Subcutaneous abdominal adipose tissue (tissue), 5 donors: ENCODE results near the gene SYNDIG1.

Source experiments
- H3K27ac ChIP-seq: one replicate; pipeline ENCODE4 v1.7.0; 2013; ENCODE audit warnings: low read depth, mild to moderate bottlenecking, inconsistent platforms, low read length, moderate library complexity
- H3K27me3 ChIP-seq, 5 donors: one replicate each; pipeline ENCODE4 v1.7.0; 2013; ENCODE audit warnings: low read length in 5 of 5, inconsistent platforms in 1 of 5; ENCODE audit not compliant: control insufficient read depth in 5 of 5, insufficient read depth in 4 of 5
- H3K36me3 ChIP-seq, 5 donors: one replicate each; pipeline ENCODE4 v1.7.0; 2013; ENCODE audit warnings: low read length in 5 of 5; ENCODE audit not compliant: control insufficient read depth in 5 of 5, insufficient read depth in 5 of 5
- H3K4me1 ChIP-seq, 5 donors: one replicate each; pipeline ENCODE4 v1.7.0; 2013; ENCODE audit warnings: low read length in 5 of 5, mild to moderate bottlenecking in 3 of 5, moderate library complexity in 1 of 5; ENCODE audit not compliant: control insufficient read depth in 5 of 5, insufficient read depth in 5 of 5
- H3K4me3 ChIP-seq, 5 donors: one replicate each; pipeline ENCODE4 v1.7.0; 2013; ENCODE audit warnings: low read length in 5 of 5, low read depth in 1 of 5
- H3K9ac ChIP-seq, 5 donors: one replicate each; pipeline ENCODE4 v1.7.0; 2013; ENCODE audit warnings: low read length in 5 of 5, mild to moderate bottlenecking in 4 of 5, moderate library complexity in 3 of 5
- H3K9me3 ChIP-seq, 5 donors: one replicate each; pipeline ENCODE4 v1.7.0; 2013; ENCODE audit warnings: low read length in 5 of 5; ENCODE audit not compliant: control insufficient read depth in 5 of 5
- donor health status: healthy.
- donor health status: healthy.
- donor health status: healthy.
- donor health status: healthy.
- donor health status: healthy.

SYNDIG1 gene

DNA sequence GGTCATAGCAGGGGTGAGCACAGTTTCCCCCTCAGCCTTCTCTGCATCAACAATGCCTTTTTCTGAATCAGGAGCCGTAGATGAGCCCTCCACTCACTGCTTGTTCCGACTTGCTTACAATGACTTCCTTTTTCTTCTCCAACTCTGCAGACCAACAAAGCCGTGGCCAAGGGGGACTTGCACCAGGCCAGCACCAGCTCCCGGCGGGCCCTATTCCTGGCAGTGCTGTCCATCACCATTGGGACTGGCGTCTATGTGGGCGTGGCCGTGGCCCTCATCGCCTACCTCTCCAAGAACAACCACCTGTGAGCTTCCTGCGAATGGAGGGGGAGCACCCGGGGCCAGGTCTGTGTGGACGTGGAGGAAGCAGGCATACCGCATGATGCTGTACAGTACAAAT lies 195.8 kb downstream of the SYNDIG1 start:
- no peaks in the 10 kb centered on the region for H3K36me3 ChIP-seq
- H3K4me3 ChIP-seq = no peak overlapping the region
- H3K4me1 ChIP-seq = no peaks in the 10 kb centered on the region
- no peak overlapping the region for H3K27ac ChIP-seq
- no peaks in the 10 kb centered on the region for H3K9me3 ChIP-seq
- H3K9ac ChIP-seq = no peak overlapping the region
- peaks cover 0 to 5% (median 0%) of the 10 kb centered on the region in 5 donors for H3K27me3 ChIP-seq

- Histone ChIP-seq H3K36me3 (no peaks in the 10 kb centered on the region), H3K27ac (no peak overlapping the region), H3K9me3 (no peaks in the 10 kb centered on the region)
These were observed 196.3 kb downstream of the SYNDIG1 start for GRCh38 chr20:24665741-24666191.

DNA sequence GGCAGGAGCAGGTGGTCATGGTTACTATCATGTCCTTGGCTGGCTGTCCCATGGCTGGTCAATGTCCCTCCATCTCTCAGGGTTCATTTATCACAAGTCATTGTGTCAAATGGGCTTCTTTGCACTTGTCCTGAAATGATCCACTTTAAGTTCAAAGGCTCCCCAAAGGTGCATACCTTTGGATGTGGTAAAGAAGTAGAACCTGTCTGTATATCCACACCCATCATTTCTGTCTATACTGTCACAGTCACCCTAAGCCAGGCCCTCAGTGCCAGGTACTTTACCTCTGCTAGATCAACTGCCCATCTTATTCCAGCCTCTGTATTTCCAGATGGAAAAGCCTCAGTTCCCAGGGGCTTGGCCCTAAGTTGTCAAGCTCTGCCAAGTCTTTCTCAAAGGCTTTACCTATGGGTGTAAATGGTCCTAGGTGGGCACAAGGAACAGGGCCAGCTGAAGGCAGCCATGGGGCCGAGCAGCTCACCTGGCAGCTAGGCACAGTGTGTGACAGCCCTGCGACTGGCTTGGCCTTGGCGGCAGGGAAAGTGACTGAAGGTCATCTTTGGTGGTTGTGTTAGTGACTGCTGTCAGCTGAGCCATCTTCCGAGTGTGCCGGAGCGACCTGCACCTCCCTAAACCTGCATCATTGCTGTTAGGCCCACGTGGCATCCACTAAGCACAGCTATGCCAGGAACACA lies 198.4 kb downstream of the SYNDIG1 start:
- H3K27ac ChIP-seq = no peak overlapping the region
- peaks cover 0 to 5% (median 0%) of the 10 kb centered on the region in 5 donors for H3K27me3 ChIP-seq
- H3K9me3 ChIP-seq = no peaks in the 10 kb centered on the region
- H3K4me1 ChIP-seq = no peaks in the 10 kb centered on the region
- H3K36me3 ChIP-seq = no peaks in the 10 kb centered on the region
- H3K9ac ChIP-seq = no peak overlapping the region
- no peak overlapping the region for H3K4me3 ChIP-seq

More at GRCh38 chr20:24665741-24666191, 196.3 kb downstream of the SYNDIG1 start:
- no peak overlapping the region for H3K9ac ChIP-seq
- peaks cover 0 to 5% (median 0%) of the 10 kb centered on the region in 5 donors for H3K27me3 ChIP-seq
- H3K4me3 ChIP-seq = no peak overlapping the region
- H3K4me1 ChIP-seq = no peaks in the 10 kb centered on the region

DNA sequence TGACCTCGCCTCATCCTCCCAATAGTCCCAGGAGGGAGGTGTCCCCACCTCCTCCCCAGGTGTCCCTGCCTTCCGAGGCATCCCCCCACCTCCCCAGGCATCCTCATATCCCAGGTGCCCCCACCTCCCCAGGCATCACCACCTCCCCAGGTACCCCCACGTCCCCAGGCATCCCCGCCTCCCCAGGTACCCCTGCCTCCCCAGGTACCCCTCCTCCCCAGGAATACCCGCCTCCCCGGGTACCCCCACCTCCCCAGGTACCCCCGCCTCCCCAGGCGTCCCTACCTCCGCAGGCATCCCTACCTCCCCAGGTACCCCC lies 198.9 kb downstream of the SYNDIG1 start:
- no peak overlapping the region for H3K27ac ChIP-seq
- peaks cover 0 to 5% (median 0%) of the 10 kb centered on the region in 5 donors for H3K27me3 ChIP-seq
- H3K4me1 ChIP-seq = no peaks in the 10 kb centered on the region

DNA sequence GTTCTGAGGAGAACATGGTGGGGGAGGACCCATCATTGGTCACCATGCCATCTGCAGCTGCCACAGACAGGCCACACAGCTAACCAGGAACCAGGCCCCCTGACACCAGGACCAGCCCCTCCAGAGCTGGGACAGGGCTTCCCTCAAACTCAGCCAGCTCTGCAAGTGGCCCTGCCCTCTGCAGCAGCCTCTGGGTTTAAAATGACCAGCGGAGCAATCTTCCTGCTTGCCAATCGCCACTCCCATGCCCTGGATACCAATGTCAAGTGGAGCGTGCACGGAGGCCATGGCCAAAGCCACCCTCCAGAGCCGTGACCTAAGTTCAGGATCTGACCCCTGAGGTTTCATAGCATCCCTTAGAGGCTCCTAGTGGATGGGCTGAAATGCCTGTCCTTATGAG lies 199.4 kb downstream of the SYNDIG1 start:
- Histone ChIP-seq H3K9ac (no peak overlapping the region), H3K27ac (no peak overlapping the region), H3K36me3 (no peaks in the 10 kb centered on the region), H3K9me3 (no peaks in the 10 kb centered on the region), H3K4me1 (no peaks in the 10 kb centered on the region), H3K27me3 (peaks cover 0 to 5% (median 0%) of the 10 kb centered on the region in 5 donors), H3K4me3 (no peak overlapping the region)

More for the DNA sequence above, 198.9 kb downstream of the SYNDIG1 start:
- no peaks in the 10 kb centered on the region for H3K36me3 ChIP-seq
- H3K4me3 ChIP-seq = no peak overlapping the region
- H3K9ac ChIP-seq = no peak overlapping the region
- H3K9me3 ChIP-seq = no peaks in the 10 kb centered on the region

- no peak overlapping the region for H3K9ac ChIP-seq
- H3K27ac ChIP-seq = no peak overlapping the region
- H3K4me1 ChIP-seq = no peaks in the 10 kb centered on the region
- no peaks in the 10 kb centered on the region for H3K36me3 ChIP-seq
- peaks cover 0 to 5% (median 0%) of the 10 kb centered on the region in 5 donors for H3K27me3 ChIP-seq
- H3K9me3 ChIP-seq = no peaks in the 10 kb centered on the region
- no peak overlapping the region for H3K4me3 ChIP-seq
These were observed 200.3 kb downstream of the SYNDIG1 start for GRCh38 chr20:24669701-24670100.

DNA sequence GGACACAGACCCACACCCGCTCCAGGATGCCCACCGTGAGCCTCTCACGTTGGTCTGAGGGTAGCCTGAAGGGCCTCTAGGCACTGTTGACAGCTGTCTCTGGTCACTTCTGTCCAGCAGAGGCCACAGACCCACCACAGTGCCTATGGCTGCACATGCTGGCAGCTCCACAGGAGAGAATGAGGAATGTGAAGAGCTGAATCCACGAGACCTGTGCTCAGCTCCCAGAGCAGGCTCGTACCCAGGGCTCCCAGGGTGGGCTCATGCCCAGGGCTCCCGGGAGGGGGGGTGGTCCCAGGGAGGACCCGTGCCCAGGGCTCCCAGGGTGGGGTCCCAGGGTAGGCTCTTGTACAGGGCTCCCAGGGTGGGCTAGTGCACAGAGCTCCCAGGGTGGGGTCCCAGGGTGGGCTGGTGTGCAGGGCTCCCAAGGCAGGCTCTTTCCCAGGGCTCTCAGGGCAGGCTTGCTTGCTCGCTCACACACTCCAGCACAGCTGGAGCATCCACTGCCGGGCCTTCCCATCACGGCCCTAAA lies 201.0 kb downstream of the SYNDIG1 start:
- Histone ChIP-seq H3K27ac (no peak overlapping the region), H3K36me3 (no peaks in the 10 kb centered on the region), H3K4me1 (no peaks in the 10 kb centered on the region), H3K9me3 (no peaks in the 10 kb centered on the region), H3K4me3 (no peak overlapping the region), H3K9ac (no peak overlapping the region), H3K27me3 (peaks cover 0 to under 1% (median 0%) of the 10 kb centered on the region in 5 donors)

- no peak overlapping the region for H3K4me3 ChIP-seq
- no peak overlapping the region for H3K9ac ChIP-seq
- H3K9me3 ChIP-seq = no peaks in the 10 kb centered on the region
- no peaks in the 10 kb centered on the region for H3K27me3 ChIP-seq
- no peaks in the 10 kb centered on the region for H3K36me3 ChIP-seq
- H3K27ac ChIP-seq = no peak overlapping the region
- no peaks in the 10 kb centered on the region for H3K4me1 ChIP-seq
These were observed 201.6 kb downstream of the SYNDIG1 start for GRCh38 chr20:24670981-24671380.

DNA sequence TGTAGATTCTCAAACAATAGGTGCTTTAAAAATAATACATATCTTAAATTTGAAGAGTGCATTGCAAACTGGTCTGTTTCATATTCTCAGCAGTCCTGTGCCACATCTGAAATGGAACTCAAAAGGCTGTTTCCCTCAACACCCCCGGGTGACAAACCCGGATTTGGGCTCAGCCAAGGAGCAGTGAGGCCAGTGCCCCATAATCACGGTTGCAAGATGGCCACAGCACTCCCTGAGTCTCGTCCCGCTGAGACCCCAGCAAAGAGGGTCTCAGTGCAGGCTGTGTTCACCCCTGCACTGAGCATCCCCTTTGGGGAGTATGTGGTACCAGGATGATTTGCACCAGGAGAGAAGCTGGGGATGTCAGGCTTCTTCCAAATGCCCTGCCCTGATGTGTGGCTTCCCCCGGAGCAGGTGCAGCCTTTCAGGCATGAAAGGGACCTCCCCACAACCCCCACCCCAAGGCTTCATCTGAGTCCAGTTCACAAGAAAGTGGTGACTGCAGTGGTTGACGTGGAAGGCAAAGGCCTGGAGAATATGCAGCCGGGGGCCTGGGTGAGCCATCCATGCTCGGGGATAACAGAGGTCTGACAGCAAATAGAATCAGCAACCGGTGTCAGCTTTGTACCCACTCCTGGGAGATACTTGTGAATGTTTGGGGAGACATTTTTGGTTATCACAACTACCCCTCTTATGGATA lies 202.9 kb downstream of the SYNDIG1 start:
- H3K4me1 ChIP-seq = no peaks in the 10 kb centered on the region
- no peaks in the 10 kb centered on the region for H3K36me3 ChIP-seq
- no peak overlapping the region for H3K27ac ChIP-seq
- H3K9ac ChIP-seq = no peak overlapping the region
- no peak overlapping the region for H3K4me3 ChIP-seq
- H3K9me3 ChIP-seq = no peaks in the 10 kb centered on the region
- H3K27me3 ChIP-seq = no peaks in the 10 kb centered on the region

DNA sequence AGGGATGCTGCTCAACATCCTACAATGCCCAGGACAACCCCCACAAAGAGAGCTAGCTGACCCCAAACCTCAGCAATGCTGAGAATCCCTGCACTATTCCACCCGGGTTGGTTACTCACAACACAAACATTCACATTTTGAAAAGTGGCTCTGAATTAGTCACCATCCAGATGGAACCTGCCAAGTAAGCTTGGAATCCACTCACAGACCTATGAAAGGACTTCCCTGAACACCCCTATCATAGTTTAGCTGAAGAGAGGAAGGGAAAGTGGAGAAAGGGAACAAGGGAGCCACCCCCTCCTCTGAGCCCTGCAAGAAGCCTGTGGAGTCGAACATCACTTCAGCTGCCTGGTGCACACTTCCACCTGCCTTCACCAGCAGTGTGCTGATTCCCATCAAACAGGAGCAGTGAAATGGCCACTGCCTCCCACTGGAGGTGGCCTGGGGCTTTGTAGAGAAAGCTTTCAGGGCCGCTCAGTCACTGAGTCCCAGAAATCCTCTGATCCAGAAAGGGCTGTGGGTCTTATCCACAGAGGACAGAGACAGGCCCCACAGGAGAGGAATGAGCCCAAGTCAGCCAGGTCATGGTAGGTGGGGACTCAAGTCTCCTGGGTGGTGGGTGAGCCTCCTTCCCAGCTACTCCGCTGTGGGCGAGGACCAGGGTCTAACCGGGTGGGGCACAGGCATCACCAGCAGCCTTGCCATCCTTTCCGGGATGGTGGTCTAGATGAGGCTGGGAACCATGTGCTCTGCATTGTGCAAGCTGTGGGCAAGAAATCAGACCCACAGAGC lies 203.7 kb downstream of the SYNDIG1 start:
- Histone ChIP-seq H3K27me3 (no peaks in the 10 kb centered on the region), H3K27ac (no peak overlapping the region), H3K4me3 (no peak overlapping the region), H3K36me3 (no peaks in the 10 kb centered on the region), H3K9ac (no peak overlapping the region), H3K9me3 (no peaks in the 10 kb centered on the region), H3K4me1 (no peaks in the 10 kb centered on the region)
